OCI-M2 (cell line): ENCODE measurements around the gene CRISPLD2.

Experiments used
- DNase-seq: peaks from one replicate; lab custom pipeline; 2025; ENCODE audit not compliant: unreplicated experiment; lab: John Stamatoyannopoulos, UW

The CRISPLD2 gene

DNA sequence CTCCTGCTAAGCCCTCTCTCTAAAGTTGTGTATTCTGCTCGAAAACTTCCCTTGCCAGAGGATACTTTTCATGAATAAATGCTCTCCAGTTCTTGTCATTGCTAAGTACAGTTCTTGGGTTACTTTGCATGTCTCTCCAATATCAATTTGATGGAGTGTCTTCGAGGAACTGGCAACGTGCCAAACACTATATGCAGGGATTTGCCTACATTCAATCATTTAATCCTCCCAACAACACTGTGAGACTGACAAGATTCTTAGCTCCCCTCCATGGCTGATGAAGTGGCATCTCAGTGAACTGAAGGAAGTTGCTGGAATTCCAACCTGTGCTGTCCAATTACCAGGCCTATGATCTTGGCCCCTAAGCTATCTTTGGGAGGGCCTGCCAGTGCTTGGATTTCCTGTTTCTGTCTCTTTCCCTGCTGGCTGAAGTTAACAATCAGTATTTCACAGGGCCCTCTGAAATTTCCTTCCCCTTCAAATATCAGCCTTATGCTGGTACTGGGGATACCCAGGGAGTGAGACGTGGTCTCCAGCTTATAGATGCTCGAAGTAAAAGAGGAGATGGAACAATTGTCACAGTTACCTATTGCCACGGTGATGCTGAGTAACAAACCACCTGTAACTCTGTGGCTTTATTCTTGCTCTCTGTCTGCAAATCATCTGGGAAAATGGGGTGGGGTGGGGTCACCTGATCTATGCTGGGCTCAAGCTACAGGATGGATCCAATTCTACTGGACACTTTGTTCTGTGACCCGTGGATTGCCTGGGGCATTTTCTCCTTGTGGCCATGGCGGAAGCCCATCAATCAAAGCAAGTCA lies 19.4 kb upstream of the CRISPLD2 start:
- no peak for DNase-seq

DNA sequence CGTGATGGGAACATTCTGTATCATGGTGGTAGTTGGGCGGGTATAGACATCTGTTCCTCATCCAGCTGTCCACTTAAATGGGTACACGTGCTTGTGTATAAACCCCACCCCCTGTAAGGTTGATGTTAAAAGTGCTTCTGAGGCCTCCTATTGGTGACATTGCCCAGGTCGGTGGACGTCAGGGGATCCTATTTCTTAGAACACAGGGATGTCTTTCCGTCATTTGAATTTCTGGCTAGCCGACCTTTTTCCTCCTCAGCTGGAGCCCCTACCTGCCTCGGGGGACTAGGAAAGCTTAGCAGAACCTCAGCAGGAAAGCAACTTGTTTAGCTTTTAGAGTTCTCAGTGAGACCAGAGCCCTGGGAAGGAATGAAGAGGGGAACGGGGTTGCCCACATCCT lies 16.6 kb upstream of the CRISPLD2 start:
- DNase-seq: no peak

DNA sequence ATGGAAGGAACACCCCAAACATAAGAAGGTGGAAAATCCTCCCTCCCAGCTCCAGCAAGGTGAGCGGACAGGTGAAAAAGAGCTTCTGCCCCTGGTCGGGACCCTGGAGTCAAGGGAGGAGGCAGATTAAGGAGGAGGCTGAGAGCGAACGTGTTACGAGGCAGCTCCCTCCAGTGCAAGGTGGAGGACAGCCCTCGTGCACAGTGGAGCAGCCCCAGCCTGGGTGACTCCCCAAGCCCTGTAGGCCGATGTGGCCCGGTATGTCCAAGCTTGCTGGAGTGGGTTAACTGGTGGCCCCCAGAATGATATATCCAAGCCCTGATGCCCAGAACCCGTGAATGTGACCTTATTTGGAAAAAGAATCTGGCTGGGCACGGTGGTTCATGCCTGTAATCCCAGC lies 15.5 kb upstream of the CRISPLD2 start:
- DNase-seq: no peak

DNA sequence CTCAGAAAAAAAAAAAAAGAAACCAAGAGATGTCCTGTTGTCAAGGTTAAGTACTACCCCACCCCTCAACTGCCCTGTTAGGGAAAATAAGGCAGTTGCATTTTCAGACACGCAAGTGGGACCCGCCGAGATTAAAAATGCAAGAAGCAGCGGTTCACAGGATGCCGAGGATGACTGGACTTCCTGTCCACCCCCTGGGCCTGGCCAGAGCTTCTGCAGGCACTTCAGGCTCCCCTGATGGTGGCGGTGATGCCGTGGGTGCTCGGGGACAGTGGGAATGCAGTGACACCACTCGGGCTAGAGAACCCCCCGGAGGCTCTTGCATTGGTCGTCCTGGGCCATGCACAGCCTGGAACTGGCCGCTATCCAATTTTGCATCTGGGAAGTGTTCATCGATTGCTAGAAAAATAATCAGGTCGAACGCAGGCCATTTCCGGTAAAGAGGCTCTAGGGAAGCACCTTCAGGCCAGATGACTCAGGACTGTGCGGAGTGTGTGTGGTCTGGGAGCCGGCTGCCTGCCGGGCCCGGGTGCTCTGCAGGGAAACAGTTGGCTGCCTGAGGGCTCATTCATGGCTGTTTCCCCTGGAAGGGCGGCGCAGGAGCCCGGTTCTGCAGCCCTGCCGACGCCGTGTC lies 13.4 kb upstream of the CRISPLD2 start:
- no peak for DNase-seq

DNA sequence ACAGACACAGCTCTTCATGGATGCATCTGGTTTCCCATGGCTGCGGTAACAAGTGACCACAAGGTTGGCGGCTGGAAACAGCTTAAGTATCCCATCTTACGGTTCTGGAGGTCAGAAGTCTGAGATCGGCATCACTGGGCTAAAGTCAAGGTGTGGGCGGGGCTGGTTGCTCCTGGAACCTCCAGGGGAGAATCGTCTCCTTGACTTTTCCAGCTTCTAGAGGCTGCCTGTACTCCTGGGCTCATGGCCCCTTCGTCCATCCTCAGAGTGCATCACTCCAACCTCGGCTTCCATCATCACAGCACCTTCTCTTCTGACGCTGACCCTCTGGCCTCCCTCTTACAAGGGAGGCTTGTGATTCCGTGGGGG lies 12.9 kb upstream of the CRISPLD2 start:
- DNase-seq: no peak

DNA sequence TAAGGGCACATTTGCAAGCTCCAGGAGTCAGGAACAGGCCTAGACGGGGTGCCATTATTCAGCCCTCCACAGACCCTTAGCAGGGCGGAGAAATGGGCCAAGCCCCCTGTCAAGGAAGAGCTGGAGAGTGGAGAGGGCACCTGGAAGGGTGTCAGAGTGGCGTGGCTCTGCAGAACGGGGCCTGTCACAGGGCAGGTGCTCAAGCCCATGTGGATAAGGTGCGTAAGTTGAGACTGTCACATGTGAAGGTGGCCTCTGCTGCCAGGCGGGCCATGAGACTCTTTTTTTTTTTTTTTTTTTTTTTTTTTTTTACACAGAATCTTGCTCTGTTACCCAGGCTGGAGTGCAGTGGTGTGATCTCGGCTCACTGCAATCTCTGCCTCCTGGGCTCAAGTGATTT lies 12.0 kb upstream of the CRISPLD2 start:
- no peak for DNase-seq

DNA sequence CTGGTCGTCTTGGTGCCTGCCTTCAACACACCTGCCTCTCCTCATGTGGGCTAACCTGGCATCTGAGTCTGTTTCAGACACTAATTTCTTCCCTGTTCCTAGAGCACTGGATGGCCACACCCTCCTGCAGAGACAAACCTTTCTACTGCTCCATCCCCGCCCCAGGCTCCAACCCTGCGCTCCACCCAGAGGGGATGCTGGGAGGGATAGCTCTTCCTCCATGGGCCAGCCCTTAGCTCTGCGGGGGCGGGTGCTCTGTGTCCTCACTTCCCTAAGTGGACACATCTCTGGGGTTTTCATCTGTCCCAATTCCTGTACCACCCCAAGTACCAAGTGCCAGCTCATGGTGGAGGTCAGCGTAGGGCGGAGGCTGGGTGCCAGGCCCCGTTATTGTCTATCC lies 11.0 kb upstream of the CRISPLD2 start:
- no peak for DNase-seq

DNA sequence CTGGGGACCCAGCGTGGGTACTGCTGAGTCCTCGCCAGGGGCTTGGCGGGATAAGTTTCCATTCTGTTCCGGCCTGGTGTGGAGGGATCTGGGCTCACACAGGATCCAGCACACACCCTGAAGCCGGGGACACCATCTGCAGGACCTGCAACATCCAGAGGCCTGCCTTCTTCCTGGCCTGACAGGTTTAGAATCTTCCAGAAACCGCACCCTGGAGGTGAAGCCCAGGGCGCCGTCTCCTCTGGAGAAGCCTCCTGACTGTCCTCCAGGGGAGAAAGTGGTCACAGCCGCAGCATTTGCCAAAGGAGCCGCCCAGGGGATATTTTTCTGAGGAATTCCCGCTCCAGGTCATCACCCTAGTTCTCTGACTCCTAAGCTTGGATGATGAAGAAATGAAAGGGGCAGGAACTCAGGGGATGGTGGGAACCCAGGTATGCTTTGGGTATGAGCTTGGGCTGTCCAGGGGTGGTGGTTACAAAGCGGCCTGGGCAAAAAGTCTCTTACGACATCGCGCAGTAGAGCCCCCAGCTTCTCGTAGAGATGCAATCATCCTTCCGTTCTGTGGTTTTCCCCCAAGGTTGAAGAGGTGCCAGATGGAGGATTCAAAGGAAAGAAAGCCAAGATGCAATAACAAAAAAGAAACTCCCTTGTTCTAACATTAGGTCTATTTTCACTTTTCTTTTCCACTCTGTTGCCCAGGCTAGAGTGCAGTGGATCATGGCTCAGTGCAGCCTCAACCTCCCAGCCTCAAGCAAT lies 9.1 kb upstream of the CRISPLD2 start:
- no peak for DNase-seq

DNA sequence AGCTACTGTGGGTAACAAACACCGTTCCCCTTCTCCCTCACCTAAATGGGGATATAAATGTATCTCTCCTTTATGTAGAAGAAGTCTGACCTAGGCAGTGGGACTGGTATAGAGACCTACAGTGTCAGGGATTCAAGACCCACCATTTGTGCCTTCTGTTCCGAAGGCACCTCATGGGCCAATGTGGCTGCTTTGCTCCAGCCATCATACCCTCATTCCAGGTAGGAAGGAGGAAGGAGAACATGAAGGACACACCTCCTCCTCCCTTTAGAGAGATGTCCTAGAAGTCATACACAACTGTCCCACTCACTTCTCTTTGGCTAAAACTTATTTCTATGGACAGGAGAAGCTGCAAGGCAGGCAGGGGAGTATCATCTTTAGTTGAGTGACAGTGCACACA lies 8.3 kb upstream of the CRISPLD2 start:
- DNase-seq: no peak

DNA sequence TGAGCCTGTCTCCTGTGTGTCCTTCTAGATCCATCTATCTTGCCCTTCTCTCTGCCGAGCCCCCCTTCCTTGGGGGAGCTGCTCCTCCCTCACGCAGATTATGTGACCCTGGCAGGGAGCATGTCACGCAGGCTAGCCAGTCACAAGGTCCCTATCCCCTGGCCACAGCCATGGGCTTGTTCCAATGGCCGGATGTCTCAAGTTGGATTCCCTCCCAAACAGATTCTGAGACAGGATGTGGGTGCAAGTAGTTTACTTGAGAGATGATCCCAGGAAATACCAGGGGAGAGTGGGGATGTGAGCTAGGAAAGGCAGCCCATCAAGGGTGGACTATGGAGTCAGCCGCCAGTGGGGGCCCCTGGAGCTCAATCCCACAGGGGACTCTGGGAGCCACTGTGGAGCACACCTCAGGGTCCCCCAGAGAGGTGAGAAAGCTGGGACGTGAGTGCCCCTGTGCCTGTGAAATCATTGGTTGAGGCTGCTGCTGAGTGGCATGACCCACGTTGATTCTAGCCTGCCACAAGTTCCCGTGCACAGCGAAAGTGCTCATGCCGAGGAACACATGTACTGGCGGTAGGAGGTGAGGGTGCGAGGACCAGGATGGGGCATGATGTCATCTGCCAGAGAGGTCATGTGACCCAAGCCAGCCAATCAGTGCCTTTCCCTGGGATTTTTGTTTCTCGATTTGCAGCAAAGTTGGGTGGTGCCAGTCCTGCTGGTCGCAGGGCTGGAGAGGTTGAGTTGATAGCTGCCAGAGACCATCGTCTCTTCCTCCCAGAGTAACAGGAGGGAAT lies 6.4 kb upstream of the CRISPLD2 start:
- no peak for DNase-seq

DNA sequence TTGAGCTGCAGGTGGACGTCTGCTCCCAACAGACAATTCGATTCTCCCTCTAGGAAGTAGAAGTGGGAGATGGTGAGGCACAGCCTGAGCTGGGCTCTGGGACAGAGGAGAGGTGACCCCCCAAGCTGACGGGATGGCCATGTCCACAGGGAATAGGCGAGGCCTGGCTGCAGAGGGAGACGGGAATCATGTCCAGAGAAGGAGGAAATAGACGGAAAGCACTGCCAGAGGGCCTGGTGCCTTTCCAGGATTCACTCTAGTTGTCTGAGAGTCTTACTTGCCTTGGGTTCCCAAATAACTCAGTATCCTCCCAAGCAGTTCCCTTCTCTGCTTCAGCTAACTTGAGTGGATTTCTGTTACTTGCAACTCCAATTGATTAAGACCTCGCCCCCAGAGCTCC lies 4.3 kb upstream of the CRISPLD2 start:
- no peak for DNase-seq

DNA sequence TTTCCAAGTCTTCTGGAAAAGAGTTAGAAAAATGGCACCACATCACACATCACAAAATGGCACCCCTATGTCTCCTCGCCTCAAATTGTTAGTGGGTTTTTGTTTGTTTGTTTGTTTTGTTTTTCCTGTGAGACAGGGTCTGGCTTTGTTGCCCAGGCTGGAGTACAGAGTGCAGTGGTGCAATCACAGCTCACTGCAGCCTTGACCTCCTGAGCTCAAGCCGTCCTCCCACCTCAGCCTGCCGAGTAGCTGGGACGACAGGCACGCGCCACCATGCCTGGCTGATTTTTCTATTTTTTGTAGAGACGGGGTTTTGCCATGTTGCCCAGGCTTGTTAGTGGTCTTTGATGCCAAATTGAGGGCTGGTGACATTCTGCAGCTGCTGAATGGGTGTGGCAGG lies 3.8 kb upstream of the CRISPLD2 start:
- DNase-seq: no peak

DNA sequence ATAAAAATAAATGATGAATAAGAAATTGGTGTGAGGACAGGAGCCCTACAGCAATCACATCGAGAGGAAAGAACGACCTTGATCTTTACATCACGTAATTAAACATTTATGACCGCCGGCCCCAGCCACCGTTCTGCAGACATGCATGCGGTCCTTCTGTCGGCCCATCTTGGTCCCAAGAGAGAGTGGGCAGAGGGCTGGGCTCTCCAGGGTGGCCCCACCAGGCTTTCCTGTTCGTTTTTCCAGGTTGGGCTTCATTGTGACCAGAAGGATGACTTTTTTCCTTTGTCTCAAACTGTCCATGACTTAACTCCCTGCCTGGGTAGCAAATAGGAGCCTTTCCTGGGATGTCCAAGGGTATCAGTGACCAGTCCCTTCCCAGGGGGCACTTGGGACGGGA lies 3.3 kb upstream of the CRISPLD2 start:
- no peak for DNase-seq

DNA sequence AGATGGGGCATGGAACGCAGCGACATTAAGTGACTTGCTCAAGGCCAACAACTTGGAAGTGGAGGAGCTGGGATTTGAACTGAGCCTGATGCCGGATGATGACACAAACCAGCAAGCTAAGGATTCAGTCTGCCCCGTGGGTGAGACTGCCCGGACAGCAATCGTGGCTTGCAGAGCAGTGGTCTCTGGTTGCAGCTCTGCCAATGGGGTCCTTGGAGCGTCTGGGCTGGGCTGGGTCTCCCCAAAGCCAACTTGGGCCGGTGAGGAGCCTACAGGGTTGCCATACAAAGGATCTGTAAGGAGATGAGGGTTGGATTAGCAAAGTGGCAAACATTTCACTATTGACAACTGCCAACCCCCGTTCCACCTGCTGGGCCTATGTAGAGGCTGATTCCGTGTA lies 2.6 kb upstream of the CRISPLD2 start:
- no peak for DNase-seq

DNA sequence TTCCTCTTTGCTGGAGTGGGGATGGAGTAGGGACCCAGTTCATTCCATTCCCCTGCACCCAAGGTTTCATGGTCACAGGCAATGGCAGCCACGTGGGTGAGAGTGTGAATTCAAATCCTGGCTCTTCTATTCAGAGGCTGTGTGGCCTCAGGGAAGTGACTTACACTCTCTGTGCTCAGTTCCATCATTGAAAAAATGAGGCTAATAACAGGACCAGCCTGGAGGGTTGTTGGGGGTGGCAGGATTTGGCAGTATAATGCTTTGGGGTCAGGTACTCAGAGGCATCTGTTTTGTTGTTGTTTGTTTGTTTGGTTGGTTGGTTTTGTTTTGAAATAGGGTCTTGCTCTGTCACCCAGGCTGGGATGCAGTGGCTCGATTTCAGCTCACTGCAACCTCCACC lies 2.2 kb upstream of the CRISPLD2 start:
- DNase-seq: no peak

DNA sequence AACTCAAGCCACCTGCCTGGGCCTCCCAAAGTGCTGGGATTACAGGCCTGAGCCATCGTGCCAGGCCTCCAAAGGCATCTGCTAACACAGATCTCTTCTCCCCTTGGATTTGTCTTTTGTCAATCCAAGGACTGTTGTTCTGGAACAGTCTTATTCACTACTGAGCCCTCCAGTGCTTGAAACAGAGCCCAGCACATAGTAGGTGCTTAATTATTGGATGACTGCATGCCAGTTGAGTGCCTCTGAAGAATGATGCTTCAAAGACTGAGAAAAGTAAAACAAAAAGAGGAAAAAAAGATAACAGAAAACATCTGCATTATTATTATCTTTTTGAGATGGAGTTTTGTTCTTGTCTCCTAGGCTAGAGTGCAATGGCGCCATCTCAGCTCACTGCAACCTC lies 1.7 kb upstream of the CRISPLD2 start:
- no peak for DNase-seq

DNA sequence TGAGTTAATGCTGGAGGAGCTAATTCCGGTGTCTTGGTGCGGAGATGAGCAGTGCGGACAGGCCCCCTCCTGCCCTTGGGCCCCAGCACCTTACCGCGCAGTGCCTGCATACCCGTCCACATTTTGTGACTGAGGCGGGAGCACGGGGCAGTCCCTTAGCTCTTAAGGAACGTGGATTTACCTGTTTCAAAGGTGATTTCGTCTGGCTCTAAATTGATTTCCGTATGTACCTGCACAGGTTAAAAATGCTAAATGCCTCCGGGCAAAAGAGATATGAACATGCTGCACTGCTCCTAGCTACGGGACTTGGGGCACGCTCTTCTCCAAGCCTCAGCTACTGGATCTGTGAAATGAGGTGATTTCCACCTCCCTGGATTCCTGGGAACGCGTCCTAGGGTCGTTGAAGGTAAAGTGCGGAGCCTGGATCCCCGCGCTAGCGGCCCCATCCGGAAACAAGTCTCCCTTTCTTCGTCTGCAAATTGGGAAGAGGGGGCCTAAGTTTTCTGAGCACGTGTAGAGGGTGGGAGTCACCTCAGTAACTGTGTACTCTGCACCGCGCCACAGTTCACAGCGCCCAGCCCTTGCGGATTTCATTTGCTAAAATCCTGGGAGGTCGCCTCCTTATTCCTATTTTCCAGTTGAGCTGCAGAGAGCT lies 669 bp upstream of the CRISPLD2 start:
- no peak for DNase-seq

DNA sequence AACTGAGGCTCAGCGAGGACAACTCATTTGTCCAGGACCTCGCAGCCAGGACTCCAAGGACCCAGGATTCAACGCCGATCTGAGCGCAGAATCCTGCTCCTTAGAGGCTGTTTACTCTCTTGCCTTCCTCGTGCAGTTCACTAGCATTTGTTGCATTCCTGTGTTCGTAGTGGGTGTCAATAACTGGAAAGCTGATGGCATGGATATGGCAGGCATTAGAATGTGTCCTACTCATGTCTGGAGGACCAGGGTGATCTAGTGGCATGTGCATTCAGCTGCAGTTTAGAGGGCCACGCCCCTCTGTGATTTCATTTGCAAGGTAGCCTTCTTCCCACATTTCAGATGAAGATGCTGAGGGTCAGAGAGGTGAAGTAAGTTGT lies 510 bp downstream of the CRISPLD2 start:
- no peak for DNase-seq

DNA sequence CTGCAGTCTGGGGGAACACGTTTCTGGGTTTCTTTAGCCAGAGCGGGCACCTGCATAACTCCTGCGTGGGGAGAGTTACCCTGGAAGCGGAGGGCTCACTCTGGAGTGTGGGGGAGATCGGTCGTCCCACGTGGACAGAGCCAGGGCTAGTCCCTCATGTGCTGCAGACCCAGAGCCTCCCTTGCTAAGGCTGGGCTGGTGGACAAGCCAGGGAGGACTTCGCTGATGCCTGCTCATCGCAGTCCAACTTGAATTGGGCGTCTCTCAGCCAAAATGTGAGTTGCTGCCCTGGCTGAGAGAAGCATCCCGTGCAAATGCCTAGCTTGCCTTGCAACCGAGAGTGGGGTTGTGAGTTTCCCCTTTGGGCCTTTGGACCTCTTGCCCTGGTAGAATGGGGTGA lies 986 bp downstream of the CRISPLD2 start:
- DNase-seq: no peak

DNA sequence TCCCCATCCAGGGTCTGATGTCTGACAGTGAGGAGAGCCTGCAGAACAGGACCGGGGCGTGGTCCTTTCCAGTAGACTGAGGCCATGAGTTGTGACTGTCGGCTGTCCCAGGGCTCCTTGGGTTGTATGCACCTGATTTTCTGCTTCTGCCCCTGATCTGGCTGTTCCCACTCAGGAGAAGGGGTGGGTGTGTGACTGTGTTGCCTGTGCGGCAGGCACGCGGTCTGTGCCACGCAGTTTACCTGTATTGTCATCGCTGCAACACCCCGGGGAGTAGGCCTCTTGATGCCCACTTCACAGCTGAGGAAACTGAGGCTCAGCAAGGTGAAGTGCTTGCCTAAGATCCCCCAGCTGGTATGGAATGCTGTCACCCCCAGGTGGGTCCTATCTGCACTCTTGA lies 1.4 kb downstream of the CRISPLD2 start:
- DNase-seq: no peak
